ENCODE results near the gene NUF2. TPM values are rescaled to one million over a fixed set of nuclear protein-coding genes. Genes with fewer than 3 reads are reported as not detected.

NUF2 gene
- total and polyA plus RNA-seq, 10 of the 15 experiments (the other 5 are each of a cell fraction or from before 2014, with no cell fraction given): 27.4 to 62.6 (median 49.1) TPM

DNA sequence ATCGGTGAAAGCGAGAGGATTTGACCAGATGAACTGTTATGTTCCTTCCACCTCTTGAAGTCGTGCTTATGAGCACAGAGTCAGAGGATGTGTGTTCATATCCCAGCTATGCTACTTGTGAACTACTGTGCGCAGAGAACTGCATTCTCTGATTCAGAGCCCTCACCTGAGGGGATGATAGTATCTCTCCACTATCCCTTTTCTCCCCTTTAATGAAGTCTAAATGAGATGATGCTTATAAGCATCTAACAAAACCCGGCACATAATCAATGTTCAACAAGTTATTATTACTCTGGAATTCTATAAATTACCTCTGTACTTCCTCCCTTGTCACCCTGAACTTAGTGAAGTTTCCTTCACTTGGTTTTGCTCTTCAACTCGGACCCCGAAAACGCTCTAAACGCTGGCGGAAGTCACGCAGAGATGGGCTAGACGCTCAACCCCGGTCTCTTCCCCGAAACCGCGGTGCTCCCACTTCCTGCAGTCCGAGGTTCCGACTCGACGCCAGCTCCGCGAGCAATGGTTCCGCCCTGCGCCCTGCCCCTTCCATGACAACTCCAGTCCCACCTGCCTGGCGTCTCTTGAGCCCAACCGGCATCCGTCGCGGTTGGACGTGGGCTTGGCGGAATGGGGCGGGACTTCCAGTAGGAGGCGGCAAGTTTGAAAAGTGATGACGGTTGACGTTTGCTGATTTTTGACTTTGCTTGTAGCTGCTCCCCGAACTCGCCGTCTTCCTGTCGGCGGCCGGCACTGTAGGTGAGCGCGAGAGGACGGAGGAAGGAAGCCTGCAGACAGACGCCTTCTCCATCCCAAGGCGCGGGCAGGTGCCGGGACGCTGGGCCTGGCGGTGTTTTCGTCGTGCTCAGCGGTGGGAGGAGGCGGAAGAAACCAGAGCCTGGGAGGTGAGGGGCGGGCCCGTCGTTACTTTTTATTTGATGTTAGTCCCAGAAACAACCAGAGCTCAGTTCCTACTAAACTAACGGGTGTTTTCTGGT, at the start of gene NUF2 (continued):
- TF ChIP-seq, protein P1, sequence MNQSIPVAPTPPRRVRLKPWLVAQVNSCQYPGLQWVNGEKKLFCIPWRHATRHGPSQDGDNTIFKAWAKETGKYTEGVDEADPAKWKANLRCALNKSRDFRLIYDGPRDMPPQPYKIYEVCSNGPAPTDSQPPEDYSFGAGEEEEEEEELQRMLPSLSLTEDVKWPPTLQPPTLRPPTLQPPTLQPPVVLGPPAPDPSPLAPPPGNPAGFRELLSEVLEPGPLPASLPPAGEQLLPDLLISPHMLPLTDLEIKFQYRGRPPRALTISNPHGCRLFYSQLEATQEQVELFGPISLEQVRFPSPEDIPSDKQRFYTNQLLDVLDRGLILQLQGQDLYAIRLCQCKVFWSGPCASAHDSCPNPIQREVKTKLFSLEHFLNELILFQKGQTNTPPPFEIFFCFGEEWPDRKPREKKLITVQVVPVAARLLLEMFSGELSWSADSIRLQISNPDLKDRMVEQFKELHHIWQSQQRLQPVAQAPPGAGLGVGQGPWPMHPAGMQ (IDR thresholded peaks at IDR 0.05; ENCODE audit: borderline replicate concordance): peak; percentile 44; the same call in 1 of the 2 replicates
- TF ChIP-seq POLR2AphosphoS5 (IDR thresholded peaks at IDR 0.05; ENCODE audit: low read length) (peak; percentile 87), BACH1 (IDR thresholded peaks at IDR 0.05; ENCODE audit: borderline replicate concordance) (0 out of 2 replicates have a peak, but pooled peaks have one; percentile 23), WRNIP1 (IDR thresholded peaks at IDR 0.05; ENCODE audit: borderline replicate concordance, low read depth, low read length) (peak; percentile 100), SIX5 (IDR thresholded peaks at IDR 0.05; ENCODE audit: low read depth, low read length, severe bottlenecking) (peak; percentile 84), BHLHE40 (IDR thresholded peaks at IDR 0.05; ENCODE audit: borderline replicate concordance in 1 of 2, low read depth in 2 of 2, low read length in 1 of 2) (peak; percentile 71 to 84; a peak in 3 of 4 replicates), DPF2 (IDR thresholded peaks at IDR 0.05) (peak; percentile 80; the same call in 1 of the 2 replicates)
- TF ChIP-seq, protein P2, sequence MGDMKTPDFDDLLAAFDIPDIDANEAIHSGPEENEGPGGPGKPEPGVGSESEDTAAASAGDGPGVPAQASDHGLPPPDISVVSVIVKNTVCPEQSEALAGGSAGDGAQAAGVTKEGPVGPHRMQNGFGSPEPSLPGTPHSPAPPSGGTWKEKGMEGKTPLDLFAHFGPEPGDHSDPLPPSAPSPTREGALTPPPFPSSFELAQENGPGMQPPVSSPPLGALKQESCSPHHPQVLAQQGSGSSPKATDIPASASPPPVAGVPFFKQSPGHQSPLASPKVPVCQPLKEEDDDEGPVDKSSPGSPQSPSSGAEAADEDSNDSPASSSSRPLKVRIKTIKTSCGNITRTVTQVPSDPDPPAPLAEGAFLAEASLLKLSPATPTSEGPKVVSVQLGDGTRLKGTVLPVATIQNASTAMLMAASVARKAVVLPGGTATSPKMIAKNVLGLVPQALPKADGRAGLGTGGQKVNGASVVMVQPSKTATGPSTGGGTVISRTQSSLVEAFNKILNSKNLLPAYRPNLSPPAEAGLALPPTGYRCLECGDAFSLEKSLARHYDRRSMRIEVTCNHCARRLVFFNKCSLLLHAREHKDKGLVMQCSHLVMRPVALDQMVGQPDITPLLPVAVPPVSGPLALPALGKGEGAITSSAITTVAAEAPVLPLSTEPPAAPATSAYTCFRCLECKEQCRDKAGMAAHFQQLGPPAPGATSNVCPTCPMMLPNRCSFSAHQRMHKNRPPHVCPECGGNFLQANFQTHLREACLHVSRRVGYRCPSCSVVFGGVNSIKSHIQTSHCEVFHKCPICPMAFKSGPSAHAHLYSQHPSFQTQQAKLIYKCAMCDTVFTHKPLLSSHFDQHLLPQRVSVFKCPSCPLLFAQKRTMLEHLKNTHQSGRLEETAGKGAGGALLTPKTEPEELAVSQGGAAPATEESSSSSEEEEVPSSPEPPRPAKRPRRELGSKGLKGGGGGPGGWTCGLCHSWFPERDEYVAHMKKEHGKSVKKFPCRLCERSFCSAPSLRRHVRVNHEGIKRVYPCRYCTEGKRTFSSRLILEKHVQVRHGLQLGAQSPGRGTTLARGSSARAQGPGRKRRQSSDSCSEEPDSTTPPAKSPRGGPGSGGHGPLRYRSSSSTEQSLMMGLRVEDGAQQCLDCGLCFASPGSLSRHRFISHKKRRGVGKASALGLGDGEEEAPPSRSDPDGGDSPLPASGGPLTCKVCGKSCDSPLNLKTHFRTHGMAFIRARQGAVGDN (IDR thresholded peaks at IDR 0.05): peak; percentile 74; the same call in 1 of the 2 replicates
- TF ChIP-seq, protein P3, sequence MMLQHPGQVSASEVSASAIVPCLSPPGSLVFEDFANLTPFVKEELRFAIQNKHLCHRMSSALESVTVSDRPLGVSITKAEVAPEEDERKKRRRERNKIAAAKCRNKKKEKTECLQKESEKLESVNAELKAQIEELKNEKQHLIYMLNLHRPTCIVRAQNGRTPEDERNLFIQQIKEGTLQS (IDR thresholded peaks at IDR 0.05; ENCODE audit: borderline replicate concordance, extremely low read depth, low read depth, low read length): no peak
- TF ChIP-seq, protein P4, sequence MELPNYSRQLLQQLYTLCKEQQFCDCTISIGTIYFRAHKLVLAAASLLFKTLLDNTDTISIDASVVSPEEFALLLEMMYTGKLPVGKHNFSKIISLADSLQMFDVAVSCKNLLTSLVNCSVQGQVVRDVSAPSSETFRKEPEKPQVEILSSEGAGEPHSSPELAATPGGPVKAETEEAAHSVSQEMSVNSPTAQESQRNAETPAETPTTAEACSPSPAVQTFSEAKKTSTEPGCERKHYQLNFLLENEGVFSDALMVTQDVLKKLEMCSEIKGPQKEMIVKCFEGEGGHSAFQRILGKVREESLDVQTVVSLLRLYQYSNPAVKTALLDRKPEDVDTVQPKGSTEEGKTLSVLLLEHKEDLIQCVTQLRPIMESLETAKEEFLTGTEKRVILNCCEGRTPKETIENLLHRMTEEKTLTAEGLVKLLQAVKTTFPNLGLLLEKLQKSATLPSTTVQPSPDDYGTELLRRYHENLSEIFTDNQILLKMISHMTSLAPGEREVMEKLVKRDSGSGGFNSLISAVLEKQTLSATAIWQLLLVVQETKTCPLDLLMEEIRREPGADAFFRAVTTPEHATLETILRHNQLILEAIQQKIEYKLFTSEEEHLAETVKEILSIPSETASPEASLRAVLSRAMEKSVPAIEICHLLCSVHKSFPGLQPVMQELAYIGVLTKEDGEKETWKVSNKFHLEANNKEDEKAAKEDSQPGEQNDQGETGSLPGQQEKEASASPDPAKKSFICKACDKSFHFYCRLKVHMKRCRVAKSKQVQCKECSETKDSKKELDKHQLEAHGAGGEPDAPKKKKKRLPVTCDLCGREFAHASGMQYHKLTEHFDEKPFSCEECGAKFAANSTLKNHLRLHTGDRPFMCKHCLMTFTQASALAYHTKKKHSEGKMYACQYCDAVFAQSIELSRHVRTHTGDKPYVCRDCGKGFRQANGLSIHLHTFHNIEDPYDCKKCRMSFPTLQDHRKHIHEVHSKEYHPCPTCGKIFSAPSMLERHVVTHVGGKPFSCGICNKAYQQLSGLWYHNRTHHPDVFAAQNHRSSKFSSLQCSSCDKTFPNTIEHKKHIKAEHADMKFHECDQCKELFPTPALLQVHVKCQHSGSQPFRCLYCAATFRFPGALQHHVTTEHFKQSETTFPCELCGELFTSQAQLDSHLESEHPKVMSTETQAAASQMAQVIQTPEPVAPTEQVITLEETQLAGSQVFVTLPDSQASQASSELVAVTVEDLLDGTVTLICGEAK (IDR thresholded peaks at IDR 0.05; ENCODE audit: borderline replicate concordance): peak; percentile 99
- TF ChIP-seq, protein P5, sequence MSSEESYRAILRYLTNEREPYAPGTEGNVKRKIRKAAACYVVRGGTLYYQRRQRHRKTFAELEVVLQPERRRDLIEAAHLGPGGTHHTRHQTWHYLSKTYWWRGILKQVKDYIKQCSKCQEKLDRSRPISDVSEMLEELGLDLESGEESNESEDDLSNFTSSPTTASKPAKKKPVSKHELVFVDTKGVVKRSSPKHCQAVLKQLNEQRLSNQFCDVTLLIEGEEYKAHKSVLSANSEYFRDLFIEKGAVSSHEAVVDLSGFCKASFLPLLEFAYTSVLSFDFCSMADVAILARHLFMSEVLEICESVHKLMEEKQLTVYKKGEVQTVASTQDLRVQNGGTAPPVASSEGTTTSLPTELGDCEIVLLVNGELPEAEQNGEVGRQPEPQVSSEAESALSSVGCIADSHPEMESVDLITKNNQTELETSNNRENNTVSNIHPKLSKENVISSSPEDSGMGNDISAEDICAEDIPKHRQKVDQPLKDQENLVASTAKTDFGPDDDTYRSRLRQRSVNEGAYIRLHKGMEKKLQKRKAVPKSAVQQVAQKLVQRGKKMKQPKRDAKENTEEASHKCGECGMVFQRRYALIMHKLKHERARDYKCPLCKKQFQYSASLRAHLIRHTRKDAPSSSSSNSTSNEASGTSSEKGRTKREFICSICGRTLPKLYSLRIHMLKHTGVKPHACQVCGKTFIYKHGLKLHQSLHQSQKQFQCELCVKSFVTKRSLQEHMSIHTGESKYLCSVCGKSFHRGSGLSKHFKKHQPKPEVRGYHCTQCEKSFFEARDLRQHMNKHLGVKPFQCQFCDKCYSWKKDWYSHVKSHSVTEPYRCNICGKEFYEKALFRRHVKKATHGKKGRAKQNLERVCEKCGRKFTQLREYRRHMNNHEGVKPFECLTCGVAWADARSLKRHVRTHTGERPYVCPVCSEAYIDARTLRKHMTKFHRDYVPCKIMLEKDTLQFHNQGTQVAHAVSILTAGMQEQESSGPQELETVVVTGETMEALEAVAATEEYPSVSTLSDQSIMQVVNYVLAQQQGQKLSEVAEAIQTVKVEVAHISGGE (CRISPR knock-in tag; IDR thresholded peaks at IDR 0.05): peak; percentile 99

All from GM12878 (cell line).